Fibroblast of lung (primary cell): ENCODE data around the gene ACTL9. TPM values are rescaled to one million over a fixed set of nuclear protein-coding genes. Genes with fewer than 3 reads are reported as not detected.

Source experiments
- DNase-seq, 2 donors: peaks; one replicate each; pipeline versions ENCODE4 v3.0.0 to v3.0.0-alpha.2; 2010; ENCODE audit warnings: low read depth in 2 of 2
- H2AFZ ChIP-seq: 2 replicates; pipeline ENCODE4 v1.5.1; 2012; ENCODE audit warnings: low read length, control low read depth, inconsistent platforms
- H3K27ac ChIP-seq: 2 replicates; pipeline ENCODE4 v1.5.1; 2011; ENCODE audit warnings: low read length, control low read depth; ENCODE audit not compliant: insufficient read depth
- H3K27me3 ChIP-seq: 2 replicates; pipeline ENCODE4 v1.5.1; 2011; ENCODE audit warnings: mild to moderate bottlenecking, low read length; ENCODE audit not compliant: control insufficient read depth, insufficient read depth
- H3K36me3 ChIP-seq: 2 replicates; pipeline ENCODE4 v1.5.1; 2011; ENCODE audit warnings: low read length; ENCODE audit not compliant: control insufficient read depth, insufficient read depth
- H3K4me1 ChIP-seq: 2 replicates; pipeline ENCODE4 v1.5.1; 2011; ENCODE audit warnings: low read length; ENCODE audit not compliant: control insufficient read depth, insufficient read depth; ENCODE audit errors: extremely low read depth
- H3K4me2 ChIP-seq: 2 replicates; pipeline ENCODE4 v1.5.1; 2011; ENCODE audit warnings: low read length, control low read depth; ENCODE audit not compliant: insufficient read depth; ENCODE audit errors: extremely low read depth
- H3K4me3 ChIP-seq, 4 experiments: fragments of 200-600 bp in 1 of 4; sonication (generic) in 1 of 4; replicated peaks in 1 of 4; 2 replicates each; pipeline ENCODE4 v1.5.1; 2011 to 2016; ENCODE audit warnings: low read length in 4 of 4, low read depth in 3 of 4, mild to moderate bottlenecking in 3 of 4, control low read depth in 2 of 4, inconsistent platforms in 1 of 4, mixed read lengths in 1 of 4; ENCODE audit not compliant: insufficient read depth in 1 of 4; ENCODE audit errors: control extremely low read depth in 1 of 4
- H3K79me2 ChIP-seq: 2 replicates; pipeline ENCODE4 v1.5.1; 2012; ENCODE audit warnings: mild to moderate bottlenecking, low read length, inconsistent platforms; ENCODE audit not compliant: control insufficient read depth, insufficient read depth
- H3K9ac ChIP-seq: 2 replicates; pipeline ENCODE4 v1.5.1; 2011; ENCODE audit warnings: mild to moderate bottlenecking, low read length, control low read depth; ENCODE audit not compliant: insufficient read depth
- H3K9me3 ChIP-seq: 2 replicates; pipeline ENCODE4 v1.5.1; 2012; ENCODE audit warnings: low read depth, low read length; ENCODE audit not compliant: control insufficient read depth, insufficient read depth
- H4K20me1 ChIP-seq: 2 replicates; pipeline ENCODE4 v1.5.1; 2011; ENCODE audit warnings: low read length; ENCODE audit not compliant: control insufficient read depth, insufficient read depth; ENCODE audit errors: extremely low read depth
- CTCF ChIP-seq, 2 donors: IDR thresholded peaks in 1 of 2; conservative IDR thresholded peaks in 1 of 2; 1 replicate in 1 of 2; 2 replicates in 1 of 2; pipeline ENCODE4 v1.5.1; 2011 to 2012; ENCODE audit warnings: low read length in 2 of 2, control low read depth in 1 of 2, inconsistent platforms in 1 of 2, low read depth in 1 of 2, mild to moderate bottlenecking in 1 of 2
- EZH2 ChIP-seq: IDR thresholded peaks from 2 replicates; pipeline ENCODE4 v1.5.1; 2012; ENCODE audit warnings: low read length, control low read depth, mild to moderate bottlenecking; ENCODE audit errors: missing control alignments
- polyA plus RNA-seq, 2 donors: library from polyadenylated mRNA; depleted of rRNA in 1 of 2; stranded (reverse) in 1 of 2; unstranded in 1 of 2; fragments of >200 nt; gene quantifications; 2 replicates each; pipeline ENCODE4 v1.2.1, GENCODE V29; 2011 to 2012; ENCODE audit warnings: missing spikeins in 1 of 2
- total RNA-seq: library from RNA; depleted of rRNA; stranded (reverse); fragments of >200 nt; gene quantifications from 2 replicates; pipeline ENCODE4 v1.2.1, GENCODE V29; 2014

Gene ACTL9
- total and polyA plus RNA-seq, 2 donors (not counting 1 experiment from before 2014, with no cell fraction given) = not detected

GRCh38 chr19:8673276-8673891, 25.2 kb downstream of the ACTL9 start:
- Histone ChIP-seq H3K9ac (no peak overlapping the region), H3K4me1 (no peaks in the 10 kb centered on the region), H3K4me3 (no peak overlapping the region), H3K36me3 (no peaks in the 10 kb centered on the region), H3K79me2 (no peaks in the 10 kb centered on the region), H3K4me2 (no peak overlapping the region), H4K20me1 (no peaks in the 10 kb centered on the region), H2AFZ (no peak overlapping the region), H3K27ac (no peak overlapping the region), H3K27me3 (no peaks in the 10 kb centered on the region), H3K9me3 (no peaks in the 10 kb centered on the region)
- DNase-seq = no peak
- TF ChIP-seq EZH2 (no peak), CTCF (conservative IDR thresholded peaks at IDR 0.05 in 1 of 2, IDR thresholded peaks at IDR 0.05 in 1 of 2; ENCODE audit: low read depth in 1 of 2, low read length in 2 of 2) (no peak)

GRCh38 chr19:8666814-8667405, 31.7 kb downstream of the ACTL9 start:
- no peak for DNase-seq
- H4K20me1 ChIP-seq = no peaks in the 10 kb centered on the region
- no peaks in the 10 kb centered on the region for H3K27me3 ChIP-seq
- TF ChIP-seq CTCF (conservative IDR thresholded peaks at IDR 0.05 in 1 of 2, IDR thresholded peaks at IDR 0.05 in 1 of 2; ENCODE audit: low read depth in 1 of 2, low read length in 2 of 2) = no peak
- TF ChIP-seq EZH2 = no peak
- no peak overlapping the region for H3K4me2 ChIP-seq
- H3K27ac ChIP-seq = no peak overlapping the region
- H3K4me3 ChIP-seq = no peak overlapping the region
- H3K9ac ChIP-seq = no peak overlapping the region
- no peaks in the 10 kb centered on the region for H3K9me3 ChIP-seq
- H3K79me2 ChIP-seq = no peaks in the 10 kb centered on the region
- H2AFZ ChIP-seq = no peak overlapping the region
- H3K4me1 ChIP-seq = no peaks in the 10 kb centered on the region
- H3K36me3 ChIP-seq = no peaks in the 10 kb centered on the region

- TF ChIP-seq CTCF (conservative IDR thresholded peaks at IDR 0.05 in 1 of 2, IDR thresholded peaks at IDR 0.05 in 1 of 2; ENCODE audit: low read depth in 1 of 2, low read length in 2 of 2) (no peak), EZH2 (no peak)
- no peak overlapping the region for H3K4me2 ChIP-seq
- no peak overlapping the region for H3K4me3 ChIP-seq
- H3K9me3 ChIP-seq = no peaks in the 10 kb centered on the region
- no peak overlapping the region for H2AFZ ChIP-seq
- no peak for DNase-seq
- H3K27me3 ChIP-seq = no peaks in the 10 kb centered on the region
- no peaks in the 10 kb centered on the region for H3K4me1 ChIP-seq
- H3K36me3 ChIP-seq = no peaks in the 10 kb centered on the region
- no peaks in the 10 kb centered on the region for H4K20me1 ChIP-seq
- no peak overlapping the region for H3K27ac ChIP-seq
- H3K79me2 ChIP-seq = no peaks in the 10 kb centered on the region
- no peak overlapping the region for H3K9ac ChIP-seq
These were observed 33.0 kb downstream of the ACTL9 start for GRCh38 chr19:8665468-8666213.
